ENCODE data around the gene PYGO2.

The PYGO2 gene

DNA sequence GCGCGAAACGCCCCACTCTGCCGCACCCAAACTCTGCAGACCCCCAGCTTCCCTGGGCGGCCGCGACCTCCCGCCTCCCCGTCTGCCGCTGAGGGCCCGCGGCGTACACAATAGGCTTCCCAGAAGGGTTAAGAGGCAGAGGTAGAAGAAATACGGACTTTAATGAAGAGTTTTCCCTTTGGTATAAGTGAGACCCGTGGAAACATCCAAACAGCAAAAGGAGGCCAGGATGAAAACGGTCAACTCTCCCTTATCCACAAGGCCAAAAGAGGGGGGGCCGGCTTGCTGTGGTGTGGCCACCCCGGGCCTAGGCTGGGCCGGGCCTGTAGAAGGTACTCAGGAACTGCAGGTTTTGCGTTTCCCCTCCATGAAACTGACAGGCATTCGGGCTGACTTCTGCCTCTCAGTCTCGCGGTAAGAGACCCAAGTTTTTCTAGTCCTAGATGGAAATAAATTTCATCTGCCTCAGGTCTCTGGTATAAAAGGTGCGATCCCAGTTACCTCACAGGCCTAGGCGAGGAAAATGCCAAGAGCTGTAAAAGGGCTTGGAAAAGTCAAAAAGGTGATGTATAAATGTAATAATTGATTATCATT, 671 bp upstream of the PYGO2 start:
- DNase-seq (ENCODE audit: low spot score), result no peak

DNA sequence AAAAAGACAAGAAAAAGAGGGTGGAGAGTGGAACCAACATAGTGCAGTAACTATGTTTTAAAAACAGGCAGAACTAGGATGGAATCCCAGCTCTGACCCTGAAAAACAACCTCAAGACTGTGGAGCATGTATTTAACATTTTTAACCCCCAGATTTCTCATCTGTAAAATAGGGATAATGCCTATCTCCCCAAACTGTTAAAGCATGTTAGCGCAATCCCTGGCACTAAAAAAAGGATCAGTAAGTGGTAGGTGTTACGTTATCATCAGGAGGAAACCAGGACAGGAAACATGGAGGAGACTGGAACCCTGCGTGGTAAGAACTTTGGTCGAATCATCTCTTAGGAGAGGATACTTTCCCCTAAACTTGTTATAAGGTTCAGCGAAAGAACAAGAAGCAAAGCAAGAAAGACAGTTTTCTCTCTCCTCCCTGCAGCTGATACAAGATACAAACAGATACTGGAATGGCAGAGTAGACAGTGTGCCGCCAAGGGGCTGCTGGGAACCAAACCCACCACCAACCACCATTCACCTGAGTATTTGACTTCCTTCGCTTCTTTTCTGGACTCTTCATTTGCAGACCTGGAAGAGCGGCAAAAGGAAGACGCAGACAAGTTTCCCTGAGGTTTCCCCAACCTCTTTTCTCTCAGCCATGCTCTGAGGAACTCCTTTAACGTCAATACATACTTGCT, 991 bp downstream of the PYGO2 start:
- no peak for DNase-seq (ENCODE audit: low spot score)

DNA sequence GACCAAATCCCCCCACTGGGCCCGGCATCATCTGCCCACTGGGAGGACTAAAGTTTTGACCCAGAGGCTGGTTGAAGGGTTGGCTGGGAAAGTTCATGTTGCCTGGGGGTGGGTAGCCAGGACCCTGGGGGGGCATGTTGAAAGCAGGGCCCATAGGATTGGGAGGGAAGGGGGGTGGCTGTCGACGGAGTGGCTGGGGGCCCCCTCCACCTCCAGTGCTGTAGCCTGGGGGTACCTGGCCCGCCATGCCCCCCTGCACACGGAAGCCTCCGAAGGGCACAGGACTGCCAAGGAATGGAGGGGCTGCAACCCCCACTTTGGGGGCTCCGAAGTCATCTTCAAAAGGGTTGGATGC, 2.2 kb downstream of the PYGO2 start:
- no peak for DNase-seq (ENCODE audit: low spot score)

DNA sequence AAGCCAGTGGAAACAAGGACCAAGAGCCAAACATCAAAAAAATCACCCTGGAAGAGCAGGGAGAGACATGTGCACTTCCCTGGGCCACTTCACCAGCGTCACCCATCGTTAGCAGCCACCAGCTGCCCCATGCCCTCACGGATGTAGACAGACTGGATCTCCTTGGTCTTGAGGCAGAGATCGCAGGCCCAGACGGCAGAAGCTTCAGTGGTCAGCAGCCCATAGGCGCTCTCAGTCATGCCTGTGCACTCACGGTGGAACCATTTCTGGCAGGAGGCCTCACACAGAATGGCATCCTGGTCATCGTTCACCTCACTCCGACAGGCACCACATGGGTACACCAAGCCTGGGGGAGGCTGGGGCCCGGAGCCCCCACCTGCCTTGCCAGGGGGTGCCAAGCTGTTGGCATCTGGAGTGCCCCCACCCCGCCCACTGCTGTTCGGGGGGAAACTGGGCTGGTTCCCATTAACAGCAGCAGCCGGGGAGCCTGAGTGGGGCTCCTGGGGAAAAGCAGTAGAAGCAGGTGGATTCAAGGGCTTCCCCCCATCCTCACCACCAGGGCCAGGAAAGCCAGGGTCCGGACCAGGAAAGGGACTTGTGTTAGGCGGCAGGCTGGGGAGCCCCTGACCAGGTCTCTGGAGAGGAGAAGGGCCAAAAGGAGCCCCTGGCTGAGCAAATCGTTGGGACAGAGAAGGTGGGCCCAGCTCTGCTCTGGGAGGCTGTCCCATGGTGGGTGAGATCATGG, 2.7 kb downstream of the PYGO2 start:
- DNase-seq (ENCODE audit: low spot score), result no peak

DNA sequence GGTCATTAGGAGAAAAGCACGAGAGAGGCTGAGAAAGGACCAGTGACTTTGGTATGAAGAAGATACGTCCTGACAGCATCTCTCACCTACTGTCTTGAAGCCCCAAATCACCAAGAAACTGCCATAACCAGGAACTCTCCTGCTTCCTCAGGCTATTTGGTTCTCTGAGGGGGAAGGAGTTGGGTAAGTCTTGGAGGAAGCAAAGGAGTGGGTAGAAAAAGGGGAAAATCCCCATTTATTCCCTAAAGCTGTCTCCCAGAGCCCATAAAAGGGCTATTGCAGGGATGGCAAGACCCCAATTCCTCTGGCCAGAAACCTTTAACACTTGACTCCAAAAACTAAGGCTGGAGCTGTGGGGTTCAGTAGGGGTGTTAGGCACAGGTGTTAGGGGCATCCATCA, 3.5 kb downstream of the PYGO2 start:
- no peak for DNase-seq (ENCODE audit: low spot score)

DNA sequence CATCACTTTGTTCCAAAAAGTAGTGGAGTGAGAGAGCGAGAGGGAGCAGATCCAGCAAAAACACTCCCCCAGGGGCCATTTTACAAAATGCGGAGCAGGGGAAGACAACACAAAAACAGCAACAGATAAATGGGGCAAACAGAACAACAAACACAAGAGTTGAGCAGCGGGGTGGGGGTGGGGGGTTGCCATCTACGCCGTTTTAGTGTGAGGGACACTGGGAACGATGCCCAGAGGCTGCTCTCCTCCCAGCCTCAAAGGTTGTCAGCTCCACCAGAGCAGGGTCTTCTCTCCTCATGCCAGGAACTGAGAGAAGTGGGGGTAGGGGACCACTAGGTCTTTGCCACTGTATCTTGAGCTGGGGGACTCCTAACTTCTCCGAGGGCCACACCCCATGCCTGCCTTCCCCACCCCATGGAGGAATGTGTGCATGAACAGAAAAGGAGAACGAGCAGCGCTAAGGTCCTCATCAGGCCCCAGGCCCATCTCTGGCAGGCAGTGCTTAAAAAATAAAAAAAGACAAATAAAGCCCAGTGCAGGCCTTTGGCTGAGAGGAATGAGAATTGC, 4.4 kb downstream of the PYGO2 start:
- DNase-seq (ENCODE audit: low spot score), result no peak

DNA sequence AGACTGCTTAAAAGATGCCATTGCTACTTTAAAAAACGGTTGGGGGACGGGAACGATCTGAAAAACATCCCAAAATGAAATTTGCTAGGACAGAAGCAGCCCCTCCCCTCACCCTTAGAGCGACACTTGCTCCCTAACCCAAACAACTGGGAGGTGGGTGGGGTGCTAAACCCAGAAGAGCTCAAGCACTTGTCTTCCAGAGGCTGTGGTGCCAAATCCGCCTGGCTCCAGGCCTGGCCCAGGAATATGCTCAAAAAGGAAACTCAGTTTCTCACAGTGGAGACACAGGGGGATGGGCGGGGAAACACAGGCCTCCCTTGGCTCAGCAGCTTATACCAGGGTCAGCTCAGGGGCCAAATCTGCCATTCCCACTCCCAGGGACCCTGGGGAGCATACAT, 5.0 kb downstream of the PYGO2 start:
- DNase-seq (ENCODE audit: low spot score), result no peak

DNA sequence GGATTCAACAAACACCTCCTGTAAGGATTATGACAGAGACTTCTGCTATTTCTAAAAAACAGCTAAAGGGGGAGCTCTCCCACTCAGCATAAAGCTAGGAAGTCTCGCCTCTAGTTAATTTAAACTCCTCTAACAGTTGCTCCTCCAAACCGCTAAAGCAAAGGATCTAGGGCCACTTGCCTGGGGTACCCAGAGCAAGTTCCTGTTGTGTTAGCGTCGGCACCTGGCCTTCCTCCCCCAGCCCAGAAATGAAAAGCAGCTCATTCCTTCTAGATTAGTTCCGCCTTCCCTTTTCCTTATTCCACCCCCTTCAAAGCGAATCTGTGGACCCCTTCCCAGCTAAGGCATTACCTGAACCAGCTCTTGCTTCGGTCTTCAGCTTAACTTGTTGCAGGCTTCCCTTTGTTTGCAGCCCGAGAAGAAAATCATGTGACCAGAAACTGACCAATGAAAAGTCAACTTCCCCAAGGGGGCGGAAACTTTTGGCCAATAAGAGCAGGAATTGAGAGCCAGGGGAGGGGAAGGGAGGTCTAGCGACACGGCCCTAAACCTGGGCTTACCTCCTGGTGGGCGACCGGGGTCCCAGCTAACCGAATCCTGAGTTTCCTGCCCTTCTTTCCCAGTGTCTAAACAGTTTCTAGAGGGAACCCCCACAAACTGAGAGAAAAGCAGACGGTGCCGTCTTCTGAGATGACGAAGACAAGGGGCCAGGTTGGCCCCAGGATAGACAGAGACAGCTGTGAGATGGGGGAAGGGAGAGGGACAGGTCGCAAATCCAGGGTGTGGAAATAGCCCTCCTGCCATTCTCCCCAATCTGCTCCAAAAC, 5.7 kb downstream of the PYGO2 start, which contains the start of gene PBXIP1:
Gene PBXIP1 (minus strand): TSS at position 382 of the 826 bp plus-strand sequence. CDS start 2,378 bp downstream, outside the sequence.
- DNase-seq (ENCODE audit: low spot score), result peak; percentile 91

DNA sequence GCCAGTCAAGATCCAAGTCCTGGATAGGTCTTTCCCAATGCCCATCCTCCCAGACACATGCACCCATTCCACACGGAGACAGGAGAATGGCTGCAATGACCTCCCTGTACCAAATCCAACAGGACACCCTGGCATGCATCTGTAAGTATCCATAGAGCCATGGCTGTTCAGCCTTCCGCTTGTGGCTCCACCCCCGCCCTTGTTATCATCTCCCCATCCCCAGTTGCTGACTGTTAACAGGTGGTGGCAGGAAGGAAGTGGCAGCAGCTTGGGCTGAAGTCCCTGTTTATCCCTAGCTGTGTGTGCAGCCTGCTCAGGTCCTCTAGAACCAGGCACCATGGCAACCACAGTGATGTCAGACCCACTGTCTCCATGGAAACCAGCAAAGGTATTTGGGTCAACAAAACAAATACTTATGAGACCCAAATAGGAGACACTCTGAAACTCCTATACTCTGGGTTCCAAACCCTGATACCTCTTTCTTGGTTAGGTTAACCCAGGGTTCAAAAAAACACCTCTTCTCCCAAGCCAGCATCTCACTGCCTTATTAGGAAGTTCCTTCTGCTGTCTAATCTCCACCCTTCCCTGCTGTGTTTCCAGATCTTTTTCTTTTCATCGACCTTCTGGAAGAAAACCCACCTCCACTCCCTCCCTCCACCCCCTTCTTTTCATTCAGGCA, 6.4 kb downstream of the PYGO2 start:
- DNase-seq (ENCODE audit: low spot score), result peak; percentile 97

DNA sequence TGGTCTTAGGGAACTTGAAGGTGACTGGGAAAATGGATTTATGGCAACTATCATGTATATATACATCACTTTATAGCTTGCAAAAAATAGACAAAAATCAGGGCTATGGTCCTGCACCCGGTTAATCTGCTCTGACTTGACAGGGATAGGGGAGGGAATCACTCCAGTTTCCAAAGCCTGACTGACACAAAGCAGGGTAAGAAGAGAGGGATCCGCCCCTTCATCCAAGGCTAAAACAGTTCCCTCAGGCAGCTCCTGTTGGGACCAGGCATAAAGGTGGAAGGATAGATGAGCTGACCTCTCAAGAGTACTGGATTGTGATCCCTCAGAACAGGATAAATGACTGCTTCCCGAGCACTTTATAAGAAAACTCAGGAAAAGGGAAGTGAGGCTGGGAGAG, 7.0 kb downstream of the PYGO2 start:
- DNase-seq (ENCODE audit: low spot score), result no peak

DNA sequence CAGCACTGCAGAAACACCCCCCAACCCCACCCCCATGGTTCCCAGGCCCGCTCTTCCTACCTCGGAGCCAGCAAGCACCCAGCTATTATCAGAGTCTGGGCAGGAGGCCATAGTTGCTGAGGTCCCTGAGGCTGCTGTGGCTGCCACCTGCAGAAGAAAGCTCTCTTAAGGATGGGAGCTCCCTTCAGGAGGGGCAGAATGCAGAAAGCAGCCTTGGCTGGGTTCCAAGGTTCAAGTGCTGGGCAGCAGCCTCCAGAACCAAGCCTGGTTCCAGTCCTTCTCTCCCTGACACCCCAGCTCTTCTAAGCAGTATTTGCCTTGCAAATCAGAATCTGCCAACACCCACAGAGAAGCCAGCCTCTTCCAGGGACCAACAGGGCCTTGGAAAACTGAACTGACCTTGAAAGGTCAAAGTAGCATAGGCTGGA, 8.0 kb downstream of the PYGO2 start:
- no peak for DNase-seq (ENCODE audit: low spot score)

DNA sequence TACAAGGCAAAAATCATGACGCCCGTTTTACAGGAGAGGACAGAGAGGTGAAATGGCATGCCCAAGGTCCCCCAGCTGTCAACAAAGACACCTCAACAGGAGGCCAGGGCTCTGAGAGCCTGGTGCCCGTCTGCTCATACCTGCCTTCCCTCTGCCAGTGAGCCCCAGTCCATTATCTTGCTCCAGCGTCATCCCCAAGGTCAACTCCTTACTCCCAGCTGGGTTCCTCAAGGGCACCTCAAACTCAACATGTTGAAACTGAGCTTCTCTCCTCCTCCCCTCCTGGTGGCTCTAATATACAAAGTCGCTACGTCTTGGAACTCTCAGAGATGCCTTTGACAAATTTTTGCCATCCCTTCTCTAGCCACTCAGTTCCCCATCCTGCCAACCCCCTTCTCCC, 8.9 kb downstream of the PYGO2 start:
- DNase-seq (ENCODE audit: low spot score), result no peak

DNA sequence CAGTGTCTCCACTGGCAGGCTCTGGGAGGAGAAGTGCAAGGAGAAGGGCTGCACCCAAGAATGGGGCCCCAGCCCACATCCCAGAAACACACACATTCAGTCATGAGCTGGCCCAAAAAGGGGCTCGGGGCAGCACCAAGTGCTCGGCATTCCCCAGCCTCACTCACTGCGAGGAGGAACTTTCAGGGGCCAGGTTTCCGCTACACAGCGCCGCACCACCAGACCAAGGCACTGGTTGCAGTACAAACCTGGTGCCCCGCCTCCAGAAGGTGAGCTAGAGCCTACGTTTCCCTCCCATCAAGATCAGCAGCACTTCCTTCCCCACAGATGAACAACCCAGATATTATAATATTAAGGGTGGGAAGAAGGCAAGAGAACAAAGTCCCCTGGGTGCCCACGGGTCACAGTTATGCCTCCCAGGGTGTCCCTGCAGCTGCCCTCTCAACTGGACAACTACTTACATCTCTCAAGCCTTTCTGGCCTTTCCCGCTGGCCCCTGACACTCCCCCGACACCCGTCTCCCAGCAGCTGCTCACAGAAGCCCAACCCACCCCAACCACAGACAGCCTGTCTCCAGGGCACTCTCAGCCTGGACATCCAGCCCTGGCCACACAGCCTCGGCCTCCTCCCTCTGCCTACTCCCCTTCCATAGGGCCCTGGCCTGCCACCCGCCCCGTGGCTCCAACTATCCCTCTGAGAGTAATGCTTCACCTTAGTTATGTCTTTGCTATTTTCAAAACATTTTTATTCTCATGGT, 9.5 kb downstream of the PYGO2 start:
- peak; percentile 78 for DNase-seq (ENCODE audit: low spot score)

DNA sequence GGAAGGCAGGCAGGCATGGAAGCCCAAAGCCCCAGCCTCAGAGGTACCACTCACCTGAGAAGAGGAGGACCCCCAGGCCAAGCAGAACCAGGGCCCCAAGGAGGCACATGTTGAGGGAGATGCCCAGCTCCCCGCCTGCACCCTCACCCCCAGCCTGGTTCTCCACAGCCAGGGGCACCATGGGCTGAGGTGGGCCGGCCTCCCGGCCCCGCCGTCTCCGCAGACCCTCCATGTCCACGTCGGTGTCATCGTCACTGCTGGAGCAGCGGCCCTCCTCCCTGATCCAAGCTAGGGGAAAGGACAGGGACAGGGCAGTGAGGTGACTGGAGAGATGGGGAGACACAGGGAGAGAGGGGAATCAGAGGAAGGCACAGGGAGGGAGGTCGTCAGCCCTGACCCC, 13.5 kb downstream of the PYGO2 start:
- DNase-seq (ENCODE audit: low spot score), result no peak

DNA sequence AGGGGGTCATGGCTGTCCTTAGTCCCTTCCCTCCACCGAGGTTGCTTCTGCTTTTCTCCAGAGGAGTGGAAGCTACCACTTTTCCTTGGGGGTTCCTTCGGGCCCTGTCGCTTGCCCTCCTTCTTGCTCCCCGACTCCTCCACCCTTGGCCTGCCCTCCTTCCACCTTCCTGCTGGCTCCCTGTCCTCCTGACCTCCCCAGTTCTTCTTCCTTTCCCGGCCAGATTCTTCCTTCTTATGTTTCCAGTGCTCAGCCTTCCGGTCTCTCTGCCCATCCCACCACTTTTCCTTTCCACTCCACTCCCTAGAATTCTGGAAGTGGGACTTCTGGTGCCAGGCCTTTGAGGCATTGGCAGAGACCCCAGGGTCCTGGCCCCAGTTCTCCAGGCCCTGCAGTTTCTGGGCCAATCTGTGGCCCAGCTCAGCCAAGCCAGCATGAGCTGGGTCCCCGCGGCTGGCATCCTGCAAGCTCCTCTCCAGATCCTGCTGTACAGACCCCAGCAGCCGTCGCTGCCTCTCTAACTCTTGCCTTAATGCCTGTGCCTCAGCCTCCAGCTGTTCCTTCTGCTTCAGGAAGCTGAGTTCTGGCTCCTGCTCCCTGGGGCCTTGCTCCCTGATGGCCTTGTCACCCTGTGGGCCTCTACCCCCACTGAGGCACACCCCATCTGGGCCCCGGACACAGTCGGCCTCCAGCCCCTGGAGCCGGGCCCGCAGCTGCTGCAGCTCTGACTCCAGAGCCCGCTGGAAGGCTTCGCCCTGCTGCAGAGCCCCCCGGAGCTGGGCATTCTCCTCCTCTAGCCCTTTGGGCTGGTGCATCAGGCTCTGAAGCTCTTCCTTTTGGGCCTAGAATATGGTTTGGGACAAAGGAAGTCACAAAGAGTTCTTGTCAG, 15.4 kb downstream of the PYGO2 start:
- no peak for DNase-seq (ENCODE audit: low spot score)

DNA sequence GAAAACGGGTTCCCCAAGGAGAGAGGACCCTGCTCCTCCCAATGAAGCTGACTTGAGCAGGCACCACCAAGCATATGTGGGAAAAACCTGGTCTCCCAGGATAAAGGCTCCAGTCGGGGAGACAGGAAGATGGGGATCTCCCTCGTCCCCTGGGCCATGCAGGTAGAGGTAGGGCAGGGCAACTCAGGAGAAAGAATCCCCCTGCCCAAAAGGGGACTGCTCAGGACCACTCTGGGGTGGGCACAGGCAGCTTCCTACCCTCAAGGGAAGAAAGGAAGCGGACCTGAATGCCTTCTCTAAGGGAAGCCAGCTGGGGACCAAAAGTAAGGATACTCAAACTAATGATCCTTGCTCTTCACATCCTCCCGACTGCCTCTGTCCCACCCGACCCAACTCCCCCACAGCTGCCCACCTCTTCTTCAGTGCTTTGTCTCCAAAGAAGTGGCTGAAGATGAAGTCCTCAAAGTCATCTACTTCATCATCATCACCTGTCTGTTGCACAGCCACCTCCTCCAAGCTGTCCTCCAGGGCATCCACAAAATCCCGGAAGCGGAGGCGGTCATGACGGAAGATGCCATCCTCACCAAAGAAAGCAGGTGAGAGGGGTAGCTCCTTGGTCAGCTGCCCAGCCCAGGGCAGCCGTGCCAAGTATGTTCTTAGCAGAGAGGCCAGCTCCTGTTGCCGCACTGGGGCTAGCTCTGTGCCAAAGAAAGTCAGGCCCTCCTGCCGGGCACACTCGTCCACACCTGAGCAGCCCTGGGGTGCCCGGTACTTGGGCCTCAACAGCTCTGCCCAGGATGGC, 16.2 kb downstream of the PYGO2 start:
- DNase-seq (ENCODE audit: low spot score), result no peak

DNA sequence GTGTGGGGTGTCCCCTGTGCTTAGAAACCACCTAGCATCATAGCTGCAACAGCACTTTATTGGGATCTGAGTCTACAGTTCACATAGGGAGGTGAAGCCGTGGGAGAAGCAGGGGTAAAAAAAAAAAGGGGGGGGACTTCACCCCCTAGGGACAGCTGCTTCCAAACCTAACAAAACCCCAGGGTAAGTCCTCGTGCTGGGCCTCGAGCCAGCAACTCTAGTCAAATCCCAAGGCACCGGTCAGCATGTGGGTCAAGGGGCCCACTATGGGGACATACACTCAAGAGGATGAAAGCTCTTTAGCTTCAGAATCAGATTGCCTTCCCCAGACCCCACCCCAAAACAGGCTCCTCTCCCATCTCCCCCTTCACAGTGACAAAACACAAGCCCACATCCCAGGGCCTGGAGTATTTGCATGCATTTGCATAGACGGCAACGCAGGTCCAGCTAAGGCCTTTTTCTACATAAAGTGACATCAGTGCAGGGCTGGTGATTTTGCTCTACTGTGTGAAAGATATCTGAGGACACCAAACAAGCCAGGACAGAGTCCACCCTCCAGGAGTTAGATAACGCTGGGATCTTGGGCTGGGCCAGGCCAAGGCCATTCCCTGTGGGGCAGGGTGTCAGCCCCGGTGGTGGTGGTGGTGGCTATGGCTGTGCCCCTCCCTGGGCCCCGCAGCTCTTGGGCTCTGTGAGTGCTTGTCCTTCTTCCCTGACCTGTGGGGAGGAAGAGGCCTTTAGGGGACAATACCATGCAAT, 17.0 kb downstream of the PYGO2 start:
- DNase-seq (ENCODE audit: low spot score), result no peak

All from CD4-positive, alpha-beta T cell treated with Interleukin-6 at 100 ng/mL for 8 hours (primary cell).